K562 (cell line): ENCODE data around the gene CHST1. TPM values are rescaled to one million over a fixed set of nuclear protein-coding genes. Genes with fewer than 3 reads are reported as not detected.

Experiments
- ATAC-seq: fragments of 200-7000 bp; cut with Tn5 transposase; 3 replicates; pipeline ENCODE4 v1.9.1; 2020; ENCODE audit warnings: moderate library complexity
- BruUV-seq: library from RNA; stranded (reverse); fragments of 400-500 nt; replicated peaks from 2 replicates; lab custom pipeline; 2021; lab: Mats Ljungman, UMichigan
- CTCF ChIA-PET: fragments of 300-600 bp; formaldehyde crosslinking; extraction: SDS; loops from one replicate; lab custom pipeline; 2021; ENCODE audit warnings: low intra/inter-chr PET ratio; lab: Yijun Ruan, JAX
- POLR2A ChIA-PET: fragments of 300-600, 350-650 bp; sonication (Branson Sonifier 250); formaldehyde crosslinking; extraction: SDS; loops from one replicate; lab custom pipeline; 2021; ENCODE audit warnings: antibody characterized with exemption, inconsistent platforms; lab: Yijun Ruan, JAX
- DNase-seq, 4 experiments: peaks; one replicate each; pipeline versions ENCODE4 v3.0.0 to v3.0.0-alpha.2; 2011 to 2018; ENCODE audit warnings: low spot score in 3 of 4, mixed read lengths in 3 of 4; ENCODE audit errors: extremely low read depth in 1 of 4
- FAIRE-seq: peaks from 2 replicates; lab custom pipeline; 2011; peaks lifted over from hg19 to GRCh38; lab: Jason Lieb, UNC
- H2AFZ ChIP-seq: 2 replicates; pipeline ENCODE4 v1.6.0; 2011; ENCODE audit warnings: low read depth, low read length, control low read depth, inconsistent platforms
- H3K27ac ChIP-seq: fragments of 200-600 bp; 3 replicates; pipeline ENCODE4 v1.8.0; 2011; ENCODE audit warnings: low read depth, mild to moderate bottlenecking, control low read depth, inconsistent platforms, low read length, moderate library complexity, mixed read lengths; ENCODE audit errors: extremely low read depth
- H3K27me3 ChIP-seq, 2 experiments: fragments of 300-600 bp in 1 of 2; 2 replicates in 1 of 2; 3 replicates in 1 of 2; pipeline versions ENCODE4 v1.6.0 to v1.8.0; 2011; ENCODE audit warnings: inconsistent platforms in 2 of 2, low read length in 2 of 2, mild to moderate bottlenecking in 1 of 2, mixed read lengths in 1 of 2, moderate library complexity in 1 of 2; ENCODE audit not compliant: control insufficient read depth in 2 of 2, insufficient read depth in 2 of 2
- H3K36me3 ChIP-seq: fragments of 300-600 bp; 3 replicates; pipeline ENCODE4 v1.8.0; 2011; ENCODE audit warnings: mild to moderate bottlenecking, low read length, inconsistent platforms; ENCODE audit not compliant: control insufficient read depth, insufficient read depth
- H3K4me1 ChIP-seq, 2 experiments: fragments of 200-600 bp in 1 of 2; replicated peaks in 1 of 2; 2 replicates in 1 of 2; 3 replicates in 1 of 2; pipeline versions ENCODE4 v1.5.1 to v1.8.0; 2011; ENCODE audit warnings: inconsistent platforms in 2 of 2, low read length in 2 of 2, mild to moderate bottlenecking in 1 of 2, mixed read lengths in 1 of 2, moderate library complexity in 1 of 2; ENCODE audit not compliant: control insufficient read depth in 2 of 2, insufficient read depth in 2 of 2
- H3K4me2 ChIP-seq: 2 replicates; pipeline ENCODE4 v1.6.1; 2011; ENCODE audit warnings: low read length, control low read depth, inconsistent platforms, mixed read lengths; ENCODE audit not compliant: insufficient read depth
- H3K4me3 ChIP-seq: fragments of 200-600 bp; sonication (generic), shearing (Covaris generic); 2 replicates; pipeline ENCODE4 v1.5.1; 2016; ENCODE audit warnings: control low read depth, inconsistent platforms
- H3K79me2 ChIP-seq: fragments of 200-600 bp; 3 replicates; pipeline ENCODE4 v1.8.0; 2011; ENCODE audit warnings: low read length, inconsistent platforms; ENCODE audit not compliant: control insufficient read depth, insufficient read depth
- H3K9ac ChIP-seq, 2 experiments: 2 replicates each; pipeline versions ENCODE4 v1.6.0 to v1.6.1; 2011; ENCODE audit warnings: low read depth in 2 of 2, low read length in 2 of 2, control low read depth in 1 of 2, inconsistent platforms in 1 of 2, mild to moderate bottlenecking in 1 of 2, mixed read lengths in 1 of 2; ENCODE audit not compliant: insufficient read depth in 1 of 2
- H3K9me1 ChIP-seq: one replicate; pipeline ENCODE4 v1.6.0; 2011; ENCODE audit warnings: inconsistent platforms, mild to moderate bottlenecking, low read length, moderate library complexity; ENCODE audit not compliant: control insufficient read depth, insufficient read depth
- H3K9me3 ChIP-seq: replicated peaks from 2 replicates; pipeline ENCODE4 v1.5.1; 2011; ENCODE audit warnings: low read depth, low read length, inconsistent platforms; ENCODE audit not compliant: control insufficient read depth, insufficient read depth
- H4K20me1 ChIP-seq: replicated peaks from 2 replicates; pipeline ENCODE4 v1.6.1; 2011; ENCODE audit warnings: low read length, inconsistent platforms, mixed read lengths; ENCODE audit not compliant: control insufficient read depth, insufficient read depth
- ARID1B ChIP-seq: fragments of 450-650 bp; IDR thresholded peaks from 2 replicates; pipeline ENCODE4 v1.6.1; 2016; ENCODE audit warnings: antibody characterized with exemption, mild to moderate bottlenecking, inconsistent platforms
- EGR1 ChIP-seq: fragments of 450-650 bp; conservative IDR thresholded peaks from 2 replicates; pipeline ENCODE4 v1.6.1; 2017; ENCODE audit warnings: mild to moderate bottlenecking
- FOSL1 ChIP-seq: fragments of 200-800 bp; sonication (Bioruptor generic); conservative IDR thresholded peaks from 2 replicates; pipeline ENCODE4 v1.6.1; 2016; ENCODE audit warnings: missing genetic modification characterization, missing compliant biosample characterization
- MITF ChIP-seq: IDR thresholded peaks from 2 replicates; pipeline ENCODE4 v1.6.1; 2014; ENCODE audit warnings: antibody characterized with exemption
- POLR3G ChIP-seq: IDR thresholded peaks from 2 replicates; pipeline ENCODE4 v1.6.1; 2011; ENCODE audit not compliant: insufficient read length, insufficient replicate concordance; ENCODE audit errors: extremely low read depth
- REST ChIP-seq, 2 experiments: fragments of 450-650 bp; formaldehyde crosslinking in 1 of 2; IDR thresholded peaks; 2 replicates each; pipeline versions ENCODE4 v1.4.0 to v1.6.1; 2014 to 2020; ENCODE audit warnings: mild to moderate bottlenecking in 2 of 2, borderline replicate concordance in 1 of 2, low read depth in 1 of 2
- STAG1 ChIP-seq: sonication (generic); formaldehyde crosslinking; IDR thresholded peaks from 2 replicates; pipeline ENCODE4 v1.5.0; 2020; ENCODE audit warnings: missing genetic modification reagents, borderline replicate concordance
- TEAD1 ChIP-seq, 2 experiments: fragments of 450-650 bp in 1 of 2; sonication (generic) in 1 of 2; formaldehyde crosslinking; IDR thresholded peaks; 2 replicates each; pipeline versions ENCODE4 v1.4.0 to v1.8.0; 2020 to 2022; ENCODE audit warnings: mild to moderate bottlenecking in 2 of 2, missing genetic modification reagents in 1 of 2
- UBTF ChIP-seq, 2 experiments: IDR thresholded peaks; 2 replicates each; pipeline ENCODE4 v1.6.1; 2012; ENCODE audit warnings: improper control_type of control experiment in 2 of 2, low read depth in 2 of 2, low read length in 2 of 2, borderline replicate concordance in 1 of 2
- WGBS: fragments of 100-300 bp; shearing (Covaris generic); methylation state at CpG from one replicate; pipeline ENCODE4 v1.1.6; 2016; ENCODE audit warnings: low coverage, mixed read lengths; ENCODE audit not compliant: insufficient coverage; ENCODE audit errors: missing lambda C conversion rate; 5-methylcytosine and 5-hydroxymethylcytosine counted together
- in situ Hi-C: fragments of 300-500 bp; cut with MboI; formaldehyde crosslinking; loops from 4 replicates; pipeline ENCODE4 v1.15.0; 2018; ENCODE audit warnings: inconsistent platforms, mixed read lengths
- intact Hi-C: fragments of 100-400 bp; cut with micrococcal nuclease; formaldehyde crosslinking; loops from 2 replicates; pipeline ENCODE4 v1.14.2; 2022
- polyA plus RNA-seq, 8 experiments: library from polyadenylated mRNA; depleted of rRNA in 4 of 8; stranded (reverse) in 5 of 8; unstranded in 3 of 8; fragments of >200 nt; fragmentation: Nextera tagmentation in 2 of 8; fragmentation: Illumina TruSeq in 1 of 8; extraction: Ambion mirVana in 2 of 8; extraction: Trizol in 1 of 8; gene quantifications; 2 replicates each; pipeline versions ENCODE4 v1.2.1 to v1.2.3, GENCODE V29; 2011 to 2014; ENCODE audit warnings: inconsistent platforms in 1 of 8, missing spikeins in 1 of 8
- total RNA-seq, 7 experiments: library from RNA; depleted of rRNA in 6 of 7; stranded (reverse); fragments of >200 nt in 6 of 7; fragmentation: Illumina TruSeq in 2 of 7; extraction: Trizol in 2 of 7; gene quantifications; 2 replicates each; pipeline versions ENCODE4 v1.2.1 to v1.2.3, GENCODE V29; 2011 to 2021; ENCODE audit warnings: low replicate concordance in 1 of 7

The CHST1 gene
- total and polyA plus RNA-seq, 9 of the 15 experiments (the other 6 are each of a cell fraction or from before 2014, with no cell fraction given), result 0.04 to 0.32 (median 0.18) TPM; not detected in 4

- DNase-seq (peak in 3 of 4 experiments; percentile 9 to 31 (median 14)), ATAC-seq (peak; percentile 61; the same call in 2 of the 3 replicates), FAIRE-seq (no peak)
- ChIA-PET POLR2A (interaction anchor here (0.6 to 1.1 kb wide), 2 partner anchors 20 to 46 kb away, joined by 3 read pairs; no protein-coding TSS in a partner anchor), CTCF (no interaction called here)
- in situ Hi-C loops (no loop called here), intact Hi-C loops (no loop called here)
- BruUV-seq, result no TSS peak
- Histone ChIP-seq H3K27ac (no peak overlapping the region), H3K4me3 (no peak overlapping the region), H3K36me3 (no peaks in the 10 kb centered on the region), H3K9me1 (no peaks in the 10 kb centered on the region), H3K9me3 (peaks cover 2% of the 10 kb centered on the region; the same call in 1 of the 2 replicates), H3K27me3 (peaks cover 6 to 30% of the 10 kb centered on the region in 2 experiments; a peak in 3 of 5 replicates), H3K4me2 (no peak overlapping the region), H3K79me2 (no peaks in the 10 kb centered on the region), H3K9ac (no peak overlapping the region), H2AFZ (no peak overlapping the region), H3K4me1 (0 out of 5 replicates have a peak, but pooled peaks cover 0 to 6% of the 10 kb centered on the region in 2 experiments), H4K20me1 (no peaks in the 10 kb centered on the region)
- WGBS, result 5% methylated on average over 2 of the region's 2 CpGs
- TF ChIP-seq ARID1B (peak; percentile 72), TEAD1 (CRISPR knock-in tag; IDR thresholded peaks at IDR 0.05) (0 out of 4 replicates have a peak, but pooled peaks of 1 of the 2 experiments have one; percentile 15), EGR1 (0 out of 2 replicates have a peak, but pooled peaks have one; percentile 9), MITF (no peak), STAG1 (no peak), REST (IDR thresholded peaks at IDR 0.05; ENCODE audit: borderline replicate concordance) (no peak), REST (CRISPR knock-in tag; IDR thresholded peaks at IDR 0.05; ENCODE audit: low read depth) (no peak), POLR3G (no peak), UBTF (IDR thresholded peaks at IDR 0.05; ENCODE audit: borderline replicate concordance in 1 of 2, low read depth in 2 of 2, low read length in 2 of 2) (no peak), FOSL1 (tag) (no peak)
Observed at GRCh38 chr11:45704635-45705034, 39.2 kb upstream of the CHST1 start.
